GM19351 (cell line): ENCODE data around the gene BAX.

Experiments
- ATAC-seq: cut with Tn5 transposase; IDR thresholded peaks from one replicate; pipeline ENCODE4 v1.9.1; 2021; ENCODE audit warnings: mild to moderate bottlenecking, moderate library complexity; ENCODE audit not compliant: unreplicated experiment

The BAX gene

GRCh38 chr19:49010453-49010852, 55.8 kb downstream of the BAX start:
- no peak for ATAC-seq

- no peak for ATAC-seq
Observed at GRCh38 chr19:49011194-49011593, 56.5 kb downstream of the BAX start.
